GM19023 (cell line): ENCODE measurements around the gene XKR7.

Source experiments
- ATAC-seq: cut with Tn5 transposase; IDR thresholded peaks from one replicate; pipeline ENCODE4 v1.9.1; 2021; ENCODE audit warnings: mild to moderate bottlenecking, moderate library complexity; ENCODE audit not compliant: unreplicated experiment

XKR7 gene

DNA sequence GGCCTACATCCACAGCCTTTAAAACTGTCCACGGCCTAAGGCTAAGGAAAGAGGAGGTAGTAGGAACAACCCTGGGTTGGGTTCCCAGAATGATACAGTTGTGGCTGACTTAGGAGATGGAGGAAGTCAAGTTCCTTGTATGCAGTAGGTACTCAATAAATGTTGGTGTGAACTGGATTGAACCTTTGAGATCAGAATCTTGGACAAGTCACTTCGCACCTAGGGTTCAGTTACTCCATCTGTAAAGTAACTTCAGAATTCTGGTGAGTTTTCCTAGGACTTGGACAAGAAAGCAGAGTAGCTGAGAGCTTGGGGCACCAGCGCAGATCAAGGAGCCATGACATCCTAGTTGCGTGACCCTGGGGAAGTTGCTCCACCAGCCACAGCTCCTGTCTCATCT is 9.1 kb downstream of the XKR7 start:
- ATAC-seq = no peak

DNA sequence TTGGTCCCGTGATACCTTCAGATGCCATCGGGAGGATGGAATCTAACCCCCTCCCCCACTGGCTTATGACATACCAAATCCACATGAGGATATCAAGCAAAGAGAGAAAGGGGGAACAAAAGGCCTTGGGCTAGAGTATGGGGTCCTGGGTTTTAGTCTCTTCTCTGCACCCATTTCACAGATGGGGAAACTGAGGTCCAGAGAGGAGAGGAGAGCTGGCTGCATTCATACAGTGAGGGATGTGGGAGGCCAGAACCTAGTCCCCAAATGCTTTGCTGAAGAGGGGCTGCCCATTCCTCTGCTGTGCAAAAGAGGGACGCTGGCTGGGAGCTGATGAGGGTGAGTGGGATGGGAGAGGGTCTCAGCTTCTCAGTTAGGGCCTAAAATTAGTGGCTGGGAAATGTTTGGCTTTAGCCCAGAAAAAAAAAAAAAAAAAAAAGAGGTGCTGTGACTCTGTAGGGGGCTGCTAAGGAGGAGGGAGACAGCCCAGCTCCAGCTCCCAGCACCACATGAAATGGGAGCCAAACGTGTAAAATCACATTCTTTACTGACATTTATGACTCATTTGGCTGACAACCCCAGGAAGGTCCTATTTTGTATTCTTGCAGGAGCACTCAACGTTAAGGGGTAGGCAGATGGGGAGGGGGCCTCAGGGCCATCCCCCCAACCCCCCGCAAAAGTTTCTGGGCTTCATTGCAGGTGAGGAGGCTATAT is 11.9 kb downstream of the XKR7 start:
- no peak for ATAC-seq

DNA sequence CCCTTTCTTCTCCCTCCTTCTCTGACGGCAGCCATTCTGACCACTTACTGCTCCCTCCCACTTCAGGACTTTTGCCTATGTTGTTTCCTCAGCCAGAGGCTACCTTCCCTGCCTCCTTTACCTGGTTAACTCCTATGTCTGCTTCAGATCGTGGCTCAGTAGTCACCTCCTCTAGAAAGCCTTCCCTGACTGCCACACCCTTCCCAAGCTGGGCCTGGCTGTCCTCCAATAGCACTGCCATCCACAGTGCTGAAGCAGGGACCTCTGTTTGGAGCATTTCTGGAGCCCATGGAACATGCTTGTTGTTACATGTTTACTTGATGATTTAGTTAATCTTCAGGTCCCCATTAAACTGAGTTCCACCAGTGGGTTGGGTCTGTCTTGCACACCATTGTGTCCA is 13.8 kb downstream of the XKR7 start:
- no peak for ATAC-seq

- ATAC-seq = no peak
Observed at GRCh38 chr20:31984981-31985471, 17.1 kb downstream of the XKR7 start.

DNA sequence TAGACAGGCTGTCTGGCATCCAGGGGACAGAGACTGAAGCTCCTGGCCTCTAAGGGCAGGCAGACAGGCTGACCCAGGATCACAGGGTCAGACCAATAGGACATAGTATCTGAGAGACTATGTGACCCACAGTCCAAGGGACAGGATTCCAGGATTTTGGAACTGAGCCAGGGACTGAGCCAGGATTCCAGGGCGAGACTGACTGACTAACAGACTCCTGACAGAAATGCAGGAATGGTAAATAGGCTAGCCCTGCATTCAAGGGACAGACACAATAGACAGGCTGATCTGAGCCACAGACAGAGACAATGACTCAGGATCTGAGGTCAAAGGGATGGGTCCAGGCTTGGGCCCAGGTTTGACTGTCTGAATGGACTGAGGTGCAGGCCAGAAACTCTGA is 19.8 kb downstream of the XKR7 start:
- ATAC-seq = no peak

DNA sequence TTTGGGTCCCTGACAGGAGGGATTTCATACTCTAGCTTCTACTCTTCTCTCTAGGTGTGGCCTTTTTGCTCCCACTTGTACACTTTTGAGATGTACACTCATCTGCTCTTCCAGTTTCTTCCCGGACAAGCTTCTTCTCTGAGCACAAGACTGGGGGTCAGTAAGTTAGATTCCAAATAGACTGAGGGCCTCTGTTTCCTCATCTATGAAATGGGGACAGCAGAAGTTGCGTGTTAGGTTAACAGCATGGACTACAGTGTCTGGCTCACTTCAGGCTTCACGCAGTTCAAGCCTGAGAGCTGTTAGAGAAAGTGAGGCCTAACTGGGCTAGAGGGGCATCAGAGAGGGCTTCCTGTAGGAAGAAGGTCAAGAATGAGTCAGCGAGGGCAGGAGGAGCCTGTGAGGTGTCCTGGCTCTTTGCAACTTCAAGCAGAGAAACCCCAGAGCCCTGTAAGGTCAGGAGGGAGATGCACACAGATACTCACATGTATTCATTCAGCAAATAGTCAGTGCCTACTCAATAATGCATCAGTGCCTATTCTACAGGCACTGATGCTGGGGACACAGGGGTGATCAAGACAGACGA is 20.6 kb downstream of the XKR7 start:
- ATAC-seq = no peak

- ATAC-seq = no peak
Observed at GRCh38 chr20:31989030-31989645, 21.2 kb downstream of the XKR7 start.

DNA sequence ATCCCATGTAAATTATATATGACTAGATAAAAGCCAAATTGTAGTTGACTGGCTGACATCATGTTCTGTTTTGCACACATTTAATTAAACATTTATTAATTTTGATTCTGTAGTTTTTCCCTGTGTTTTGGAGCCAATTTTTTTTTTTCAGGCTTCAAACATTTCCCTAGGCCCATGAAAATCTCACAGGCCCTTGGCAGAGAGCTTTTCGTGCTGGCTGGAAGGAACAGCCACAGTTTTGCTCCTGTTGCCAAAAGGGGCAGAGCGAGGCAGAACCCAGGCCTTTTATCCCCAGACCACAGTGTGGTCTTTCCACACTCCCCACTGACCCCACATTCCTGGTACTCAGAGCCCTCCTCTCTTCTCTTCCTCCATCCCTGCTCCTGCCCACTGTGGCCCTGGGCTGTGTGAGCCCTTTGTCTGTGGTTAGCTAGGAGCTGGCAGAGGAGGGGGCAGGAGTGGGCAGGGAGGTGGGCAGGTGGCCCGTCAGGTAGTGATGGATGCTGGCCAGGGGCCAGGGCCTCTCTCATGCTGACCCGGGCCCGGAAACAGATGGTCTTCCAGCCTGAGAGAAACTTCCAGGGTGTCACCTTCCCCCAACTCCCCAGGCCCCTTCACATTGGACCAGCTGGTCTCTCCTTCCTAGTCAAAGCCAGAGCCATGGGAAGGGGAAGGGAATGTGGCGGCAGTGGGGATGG is 22.8 kb downstream of the XKR7 start:
- no peak for ATAC-seq

DNA sequence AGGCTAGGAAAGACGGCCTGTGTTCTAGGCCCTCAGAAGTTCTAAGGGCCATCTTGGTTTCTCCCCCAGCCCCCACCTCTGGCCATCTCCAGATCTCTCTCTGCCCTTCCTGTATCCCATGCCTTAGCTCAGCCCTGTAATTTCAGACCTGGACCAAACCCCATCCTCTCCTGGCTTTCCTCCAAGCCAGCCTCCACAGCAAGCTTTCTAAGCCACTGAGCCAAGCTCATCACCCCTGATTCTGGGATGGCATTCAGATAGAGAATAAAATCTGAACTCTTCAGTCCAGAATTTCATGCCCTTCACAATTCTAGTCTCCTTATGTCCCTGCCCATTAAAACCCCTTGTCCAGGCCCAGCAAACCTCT is 23.4 kb downstream of the XKR7 start:
- ATAC-seq = no peak

DNA sequence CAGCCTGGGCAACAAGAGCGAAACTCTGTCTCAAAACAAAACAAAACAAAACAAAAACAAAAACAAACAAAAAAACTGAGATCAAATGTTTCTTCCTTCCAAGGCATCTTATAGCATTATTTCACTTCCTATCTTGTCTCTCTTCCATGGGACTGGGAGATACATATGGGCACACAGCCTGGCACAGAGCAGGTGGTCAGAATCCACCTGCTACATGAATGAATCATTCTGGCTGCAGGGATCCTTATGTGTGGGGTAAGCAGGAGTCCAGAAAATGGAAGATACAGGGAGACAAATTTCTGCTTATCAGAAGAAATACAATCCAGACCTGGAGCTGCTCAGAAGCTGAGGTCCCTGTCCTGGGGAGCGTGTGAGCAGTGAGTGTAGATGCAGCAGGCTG is 24.1 kb downstream of the XKR7 start:
- no peak for ATAC-seq

DNA sequence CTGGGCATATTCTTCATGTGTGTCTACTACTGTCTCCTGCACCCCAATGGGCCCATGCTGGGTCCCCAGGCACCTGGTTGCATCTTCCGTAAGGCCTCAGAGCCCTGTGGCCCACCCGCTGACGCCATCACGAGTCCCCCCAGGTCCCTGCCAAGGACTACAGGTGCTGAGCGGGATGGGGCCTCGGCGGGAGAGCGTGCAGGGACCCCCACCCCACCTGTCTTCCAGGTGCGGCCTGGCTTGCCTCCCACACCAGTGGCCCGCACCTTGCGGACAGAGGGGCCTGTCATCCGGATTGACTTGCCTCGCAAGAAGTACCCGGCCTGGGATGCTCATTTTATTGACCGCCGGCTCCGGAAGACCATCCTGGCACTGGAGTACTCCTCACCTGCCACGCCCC is 29.0 kb downstream of the XKR7 start:
- no peak for ATAC-seq

GRCh38 chr20:31998246-31998645 is 30.3 kb downstream of the XKR7 start:
- ATAC-seq = no peak

DNA sequence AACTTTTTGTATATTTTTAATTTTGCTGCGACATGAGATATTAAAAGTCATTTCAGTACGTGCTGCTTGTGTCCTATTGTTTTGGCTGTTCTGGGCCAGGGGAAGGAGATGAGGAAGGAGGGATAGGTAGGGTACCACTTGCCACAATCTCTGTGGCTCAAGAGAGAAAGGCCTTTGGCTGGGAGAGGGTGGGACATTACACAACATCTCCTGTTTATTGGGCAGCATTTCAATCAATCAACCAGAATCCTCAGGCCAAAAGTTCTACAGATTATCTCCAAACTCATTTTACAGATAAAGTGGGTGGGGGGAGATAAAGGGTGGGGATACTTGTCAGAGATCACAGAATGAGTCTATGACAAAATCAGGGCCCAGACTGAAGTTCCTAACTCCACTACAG is 35.4 kb downstream of the XKR7 start:
- no peak for ATAC-seq

DNA sequence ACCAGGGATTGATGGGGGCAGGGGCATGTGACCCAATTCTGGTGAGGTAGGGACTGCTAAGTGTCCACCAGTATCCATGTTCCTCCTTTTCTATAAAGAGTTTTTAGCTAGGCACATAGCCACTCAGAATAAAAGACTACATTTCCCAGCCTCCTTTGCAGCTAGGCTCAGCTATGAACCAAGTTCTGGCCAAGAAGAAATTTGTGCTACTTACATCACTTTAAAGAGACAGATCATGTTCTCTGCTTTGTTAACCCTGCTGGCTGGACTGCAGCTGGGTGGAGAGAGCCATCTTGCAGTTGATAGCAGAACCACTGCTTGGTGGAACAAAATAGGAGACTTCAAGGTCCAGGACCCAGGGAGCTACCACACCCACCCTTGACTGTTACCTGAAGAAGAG is 37.0 kb downstream of the XKR7 start:
- no peak for ATAC-seq

GRCh38 chr20:32006053-32006452 is 38.1 kb downstream of the XKR7 start:
- no peak for ATAC-seq

- ATAC-seq = no peak
Observed at GRCh38 chr20:32006841-32007786, 39.2 kb downstream of the XKR7 start.

GRCh38 chr20:32007787-32008616 is 40.1 kb downstream of the XKR7 start:
- ATAC-seq = no peak

DNA sequence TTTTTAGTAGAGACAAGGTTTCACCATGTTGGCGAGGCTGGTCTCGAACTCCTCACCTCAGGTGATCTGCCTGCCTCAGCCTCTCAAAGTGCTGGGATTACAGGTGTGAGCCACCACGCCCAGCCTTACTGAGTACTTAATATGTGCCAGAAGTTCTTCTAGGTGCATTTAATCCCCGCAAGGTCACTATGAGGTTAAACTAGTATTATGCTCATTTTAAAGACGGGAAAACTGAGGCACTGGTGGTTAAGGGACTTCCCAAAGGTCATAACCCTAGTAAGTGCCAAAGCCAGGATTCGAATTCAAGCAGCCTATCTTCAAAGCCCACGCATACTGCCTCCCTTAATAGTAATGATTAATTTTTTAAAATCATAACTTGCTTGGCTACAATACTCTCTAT is 41.6 kb downstream of the XKR7 start:
- ATAC-seq = no peak

DNA sequence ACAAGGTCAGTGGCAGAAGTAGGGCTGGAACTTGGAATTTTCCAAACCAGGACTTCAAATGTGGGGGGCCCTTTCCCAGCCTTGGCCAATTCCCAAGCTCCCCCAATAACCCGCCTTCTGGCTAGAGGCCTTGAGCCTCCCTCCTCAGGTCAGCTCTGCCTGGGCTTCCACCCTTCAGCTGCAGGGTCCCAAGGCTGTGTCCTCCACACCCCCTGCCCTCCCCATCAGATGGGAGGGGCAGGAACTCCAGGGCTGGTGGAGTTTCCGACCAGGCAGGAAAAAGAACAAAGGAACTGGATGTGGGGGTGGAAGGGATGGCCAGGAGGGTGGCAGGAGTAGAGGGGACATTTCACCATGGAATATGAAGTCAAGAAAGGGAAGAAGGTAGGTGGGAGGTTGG is 42.1 kb downstream of the XKR7 start, which contains the start of gene CCM2L:
Gene CCM2L, plus strand, starts transcription at position 338 of the 400 bp plus-strand sequence. Its CDS starts 17 bp downstream, at position 355.
- no peak for ATAC-seq

DNA sequence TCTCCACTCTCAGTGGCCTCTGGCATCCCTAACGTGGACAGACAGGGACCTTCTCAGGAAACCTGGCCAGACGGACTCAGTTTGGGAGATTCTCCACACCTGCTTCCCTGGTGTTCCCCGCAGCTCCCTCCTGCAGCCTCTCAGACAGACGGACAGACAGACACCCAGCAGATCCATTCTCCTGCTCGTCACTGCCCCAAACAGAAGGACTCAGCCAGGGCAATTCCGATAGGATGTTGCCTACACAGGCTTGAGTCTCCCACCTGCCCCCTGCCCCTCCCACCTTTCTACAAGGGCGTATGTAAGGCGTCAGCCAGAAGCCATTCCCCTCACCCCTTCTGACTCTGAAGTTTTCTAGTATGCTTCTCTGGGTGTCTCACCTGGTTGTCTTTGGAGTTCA is 42.7 kb downstream of the XKR7 start:
- no peak for ATAC-seq
